Loucy (cell line): ENCODE data around the gene TNIP1.

Source experiments
- EZH2phosphoT487 ChIP-seq: fragments of 200-600 bp; IDR thresholded peaks from 2 replicates; pipeline ENCODE4 v1.6.1; 2018; ENCODE audit warnings: antibody characterized with exemption, mild to moderate bottlenecking, moderate library complexity, borderline replicate concordance
- TF ChIP-seq, protein P1 (sequence below): fragments of 200-600 bp; sonication (generic); conservative IDR thresholded peaks from 2 replicates; pipeline ENCODE4 v1.5.1; 2014; ENCODE audit warnings: mild to moderate bottlenecking, antibody characterized with exemption, low read length

DNA sequence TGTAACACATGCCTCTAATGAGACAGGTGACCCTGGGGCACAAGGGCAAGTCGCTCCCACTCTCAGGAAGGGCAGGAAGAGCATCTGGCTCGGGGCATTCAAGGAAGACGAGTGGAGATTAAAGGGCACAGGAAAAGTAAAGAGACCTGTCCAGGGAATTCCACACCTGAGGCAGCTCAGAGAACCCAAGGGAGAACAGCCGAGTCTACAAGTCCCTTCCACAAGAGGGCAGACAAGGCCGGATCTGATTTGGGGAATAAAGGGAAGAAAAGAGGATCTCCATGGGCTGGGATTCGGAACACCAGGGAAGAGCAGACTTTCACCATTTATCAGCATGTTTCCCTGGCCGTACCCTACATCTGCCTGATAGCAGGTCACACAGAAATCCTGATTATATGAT is 32.3 kb downstream of the TNIP1 start:
- TF ChIP-seq, protein P1, sequence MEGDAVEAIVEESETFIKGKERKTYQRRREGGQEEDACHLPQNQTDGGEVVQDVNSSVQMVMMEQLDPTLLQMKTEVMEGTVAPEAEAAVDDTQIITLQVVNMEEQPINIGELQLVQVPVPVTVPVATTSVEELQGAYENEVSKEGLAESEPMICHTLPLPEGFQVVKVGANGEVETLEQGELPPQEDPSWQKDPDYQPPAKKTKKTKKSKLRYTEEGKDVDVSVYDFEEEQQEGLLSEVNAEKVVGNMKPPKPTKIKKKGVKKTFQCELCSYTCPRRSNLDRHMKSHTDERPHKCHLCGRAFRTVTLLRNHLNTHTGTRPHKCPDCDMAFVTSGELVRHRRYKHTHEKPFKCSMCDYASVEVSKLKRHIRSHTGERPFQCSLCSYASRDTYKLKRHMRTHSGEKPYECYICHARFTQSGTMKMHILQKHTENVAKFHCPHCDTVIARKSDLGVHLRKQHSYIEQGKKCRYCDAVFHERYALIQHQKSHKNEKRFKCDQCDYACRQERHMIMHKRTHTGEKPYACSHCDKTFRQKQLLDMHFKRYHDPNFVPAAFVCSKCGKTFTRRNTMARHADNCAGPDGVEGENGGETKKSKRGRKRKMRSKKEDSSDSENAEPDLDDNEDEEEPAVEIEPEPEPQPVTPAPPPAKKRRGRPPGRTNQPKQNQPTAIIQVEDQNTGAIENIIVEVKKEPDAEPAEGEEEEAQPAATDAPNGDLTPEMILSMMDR: no peak
- TF ChIP-seq EZH2phosphoT487: no peak
